K562 (cell line): ENCODE results near the gene NFE2. TPM values are rescaled to one million over a fixed set of nuclear protein-coding genes. Genes with fewer than 3 reads are reported as not detected.
A peak's percentile ranks its signal among the peaks of the same experiment; 100 is the strongest.

Experiments used
- ARID2 ChIP-seq: fragments of 450-650 bp; IDR thresholded peaks from 2 replicates; pipeline ENCODE4 v1.6.1; 2017; ENCODE audit warnings: antibody characterized with exemption, mild to moderate bottlenecking
- ATF1 ChIP-seq, 2 experiments: fragments of 450-650 bp in 1 of 2; IDR thresholded peaks; 2 replicates each; pipeline ENCODE4 v1.6.1; 2016; ENCODE audit warnings: missing compliant biosample characterization in 1 of 2, missing genetic modification characterization in 1 of 2
- ATF7 ChIP-seq: fragments of 450-650 bp; IDR thresholded peaks from 2 replicates; pipeline ENCODE4 v1.7.1; 2014; ENCODE audit warnings: mild to moderate bottlenecking, moderate library complexity
- CREB5 ChIP-seq: fragments of 250-450 bp; sonication (Bioruptor Pico); IDR thresholded peaks from 2 replicates; pipeline ENCODE4 v1.5.0; 2020; ENCODE audit warnings: mild to moderate bottlenecking
- DMBX1 ChIP-seq: fragments of 250-450 bp; sonication (Bioruptor Pico); IDR thresholded peaks from 2 replicates; pipeline ENCODE4 v1.8.0; 2022; ENCODE audit warnings: inconsistent platforms, mild to moderate bottlenecking, moderate library complexity, borderline replicate concordance
- GABPA ChIP-seq: fragments of 200-800 bp; sonication (Bioruptor generic); conservative IDR thresholded peaks from 2 replicates; pipeline ENCODE4 v1.6.1; 2016; ENCODE audit warnings: low read depth, missing genetic modification characterization, missing compliant biosample characterization
- HNRNPL ChIP-seq: fragments of 200-400 bp; formaldehyde crosslinking; IDR thresholded peaks from 2 replicates; pipeline ENCODE4 v1.6.1; 2017; ENCODE audit warnings: low read depth, mild to moderate bottlenecking, low read length
- HNRNPLL ChIP-seq: fragments of 200-400 bp; formaldehyde crosslinking; IDR thresholded peaks from 2 replicates; pipeline ENCODE4 v1.6.1; 2017; ENCODE audit warnings: low read length, low read depth, mild to moderate bottlenecking; ENCODE audit not compliant: poor library complexity, severe bottlenecking
- NR2F6 ChIP-seq: fragments of 450-650 bp; formaldehyde crosslinking; IDR thresholded peaks from 2 replicates; pipeline ENCODE4 v1.4.0; 2020; ENCODE audit warnings: mild to moderate bottlenecking
- SMARCA4 ChIP-seq: fragments of 450-650 bp; IDR thresholded peaks from 2 replicates; pipeline ENCODE4 v1.6.1; 2016
- THRB ChIP-seq: fragments of 450-650 bp; formaldehyde crosslinking; conservative IDR thresholded peaks from 2 replicates; pipeline ENCODE4 v1.4.0; 2022; ENCODE audit warnings: mild to moderate bottlenecking, missing genetic modification characterization
- TOE1 ChIP-seq, 2 experiments: fragments of 450-650 bp in 1 of 2; sonication (generic) in 1 of 2; formaldehyde crosslinking in 1 of 2; IDR thresholded peaks; 2 replicates each; pipeline versions ENCODE4 v1.7.1 to v1.8.0; 2016 to 2022; ENCODE audit warnings: borderline replicate concordance in 2 of 2, mild to moderate bottlenecking in 2 of 2, antibody characterized with exemption in 1 of 2, inconsistent platforms in 1 of 2, low read depth in 1 of 2, missing genetic modification reagents in 1 of 2, moderate library complexity in 1 of 2
- ZBTB1 ChIP-seq: sonication (generic); formaldehyde crosslinking; IDR thresholded peaks from 2 replicates; pipeline ENCODE4 v1.8.1; 2023; ENCODE audit warnings: missing genetic modification reagents, low read depth, mild to moderate bottlenecking, borderline replicate concordance
- ZBTB33 ChIP-seq: sonication (generic); formaldehyde crosslinking; IDR thresholded peaks from 2 replicates; pipeline ENCODE4 v1.8.1; 2023; ENCODE audit warnings: mild to moderate bottlenecking, missing genetic modification reagents
- ZBTB9 ChIP-seq: fragments of 450-650 bp; formaldehyde crosslinking; IDR thresholded peaks from 2 replicates; pipeline ENCODE4 v1.4.0; 2020; ENCODE audit warnings: mild to moderate bottlenecking, moderate library complexity
- ZC3H11A ChIP-seq: IDR thresholded peaks from 2 replicates; pipeline ENCODE4 v1.6.1; 2012; ENCODE audit warnings: low read depth, low read length, improper control_type of control experiment
- ZNF395 ChIP-seq: fragments of 200-800 bp; sonication (Bioruptor generic); IDR thresholded peaks from 2 replicates; pipeline ENCODE4 v1.6.1; 2017; ENCODE audit warnings: missing genetic modification characterization, missing compliant biosample characterization
- ZNF76 ChIP-seq: fragments of 250-450 bp; sonication (Bioruptor Pico); IDR thresholded peaks from 2 replicates; pipeline ENCODE4 v1.4.0; 2020; ENCODE audit warnings: mild to moderate bottlenecking, moderate library complexity, borderline replicate concordance
- polyA plus RNA-seq, 8 experiments: library from polyadenylated mRNA; depleted of rRNA in 4 of 8; stranded (reverse) in 5 of 8; unstranded in 3 of 8; fragments of >200 nt; fragmentation: Nextera tagmentation in 2 of 8; fragmentation: Illumina TruSeq in 1 of 8; extraction: Ambion mirVana in 2 of 8; extraction: Trizol in 1 of 8; gene quantifications; 2 replicates each; pipeline versions ENCODE4 v1.2.1 to v1.2.3, GENCODE V29; 2011 to 2014; ENCODE audit warnings: inconsistent platforms in 1 of 8, missing spikeins in 1 of 8
- total RNA-seq, 7 experiments: library from RNA; depleted of rRNA in 6 of 7; stranded (reverse); fragments of >200 nt in 6 of 7; fragmentation: Illumina TruSeq in 2 of 7; extraction: Trizol in 2 of 7; gene quantifications; 2 replicates each; pipeline versions ENCODE4 v1.2.1 to v1.2.3, GENCODE V29; 2011 to 2021; ENCODE audit warnings: low replicate concordance in 1 of 7

The NFE2 gene
- total and polyA plus RNA-seq, 9 of the 15 experiments (the other 6 are each of a cell fraction or from before 2014, with no cell fraction given), result 12.3 to 282 (median 208) TPM

GRCh38 chr12:54294152-54294952, 6.5 kb downstream of the NFE2 start (continued):
- TF ChIP-seq ZBTB33 (CRISPR knock-in tag) (peak; percentile 56; the same call in 1 of the 2 replicates), GABPA (tag) (0 out of 2 replicates have a peak, but pooled peaks have one; percentile 30), ZNF395 (CRISPR knock-in tag) (no peak; the same call in 1 of the 2 replicates), HNRNPLL (no peak), ZBTB1 (CRISPR knock-in tag) (no peak), ARID2 (peak; percentile 72), ATF7 (peak; percentile 50; the same call in 1 of the 2 replicates), ZC3H11A (0 out of 2 replicates have a peak, but pooled peaks have one; percentile 27), THRB (CRISPR knock-in tag) (no peak), NR2F6 (CRISPR knock-in tag) (peak; percentile 99), ZBTB9 (CRISPR knock-in tag) (peak; percentile 89; the same call in 1 of the 2 replicates), ZNF76 (CRISPR knock-in tag) (0 out of 2 replicates have a peak, but pooled peaks have one; percentile 69), ATF1 (CRISPR knock-in tag; IDR thresholded peaks at IDR 0.05) (no peak), ATF1 (tag; IDR thresholded peaks at IDR 0.05) (peak; percentile 46; the same call in 1 of the 2 replicates), HNRNPL (0 out of 2 replicates have a peak, but pooled peaks have one; percentile 11), DMBX1 (CRISPR knock-in tag) (peak; percentile 62), SMARCA4 (peak; percentile 64; the same call in 1 of the 2 replicates), CREB5 (CRISPR knock-in tag) (no peak), TOE1 (IDR thresholded peaks at IDR 0.05; ENCODE audit: borderline replicate concordance) (peak; percentile 23; the same call in 1 of the 2 replicates), TOE1 (CRISPR knock-in tag; IDR thresholded peaks at IDR 0.05; ENCODE audit: borderline replicate concordance, low read depth) (no peak)
